NCI-H446 treated with DMSO at 0.1 percent for 48 hours (cell line): ENCODE results near the gene POMP.
"Not testable (repeated sequence)": the region's sequence is repeated elsewhere in the genome, so short reads cannot be mapped to it uniquely, and the experiment has no call there.

ENCODE experiments used
- DNase-seq: peaks from one replicate; lab custom pipeline; 2025; lab: John Stamatoyannopoulos, UW

Gene POMP

GRCh38 chr13:28637714-28638355, 21.1 kb upstream of the POMP start:
- DNase-seq: no peak

GRCh38 chr13:28638756-28639155, 20.2 kb upstream of the POMP start:
- no peak for DNase-seq

GRCh38 chr13:28640861-28641599, 17.9 kb upstream of the POMP start:
- no peak for DNase-seq

DNA sequence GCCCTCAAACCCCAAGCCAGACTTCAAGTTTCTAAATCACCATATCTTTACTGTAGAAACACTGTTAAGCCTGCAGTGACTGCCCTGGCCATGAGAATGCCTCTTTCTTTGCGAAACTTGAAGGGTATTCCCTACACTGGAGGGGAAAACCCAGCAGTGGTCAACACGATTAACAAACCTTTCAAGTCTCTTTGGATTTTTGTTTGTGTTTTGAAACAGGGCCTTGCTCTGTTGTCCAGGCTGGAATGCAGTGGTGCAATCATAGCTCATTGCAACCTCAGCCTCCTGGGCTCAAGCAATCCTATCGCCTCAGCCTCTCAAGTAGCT, 17.4 kb upstream of the POMP start:
- DNase-seq: no peak

DNA sequence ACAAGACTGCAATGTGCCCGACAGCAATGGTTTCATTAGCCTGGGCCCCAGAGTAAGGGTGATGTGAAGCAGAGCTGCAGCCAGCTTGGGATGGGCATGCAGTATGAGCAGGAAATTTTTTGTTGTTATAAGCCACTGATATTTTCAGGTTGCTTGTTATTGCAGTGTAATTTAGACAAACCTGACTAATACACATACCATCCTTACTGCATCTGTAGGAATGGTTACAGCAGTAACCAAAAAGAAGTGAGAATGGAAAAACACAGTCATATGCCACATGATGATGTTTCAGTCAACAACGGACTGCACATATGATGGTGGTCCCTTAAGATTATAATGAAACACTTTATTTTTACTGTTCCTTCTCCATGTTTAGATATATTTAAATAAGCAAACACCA, 8.6 kb upstream of the POMP start:
- DNase-seq: no peak

DNA sequence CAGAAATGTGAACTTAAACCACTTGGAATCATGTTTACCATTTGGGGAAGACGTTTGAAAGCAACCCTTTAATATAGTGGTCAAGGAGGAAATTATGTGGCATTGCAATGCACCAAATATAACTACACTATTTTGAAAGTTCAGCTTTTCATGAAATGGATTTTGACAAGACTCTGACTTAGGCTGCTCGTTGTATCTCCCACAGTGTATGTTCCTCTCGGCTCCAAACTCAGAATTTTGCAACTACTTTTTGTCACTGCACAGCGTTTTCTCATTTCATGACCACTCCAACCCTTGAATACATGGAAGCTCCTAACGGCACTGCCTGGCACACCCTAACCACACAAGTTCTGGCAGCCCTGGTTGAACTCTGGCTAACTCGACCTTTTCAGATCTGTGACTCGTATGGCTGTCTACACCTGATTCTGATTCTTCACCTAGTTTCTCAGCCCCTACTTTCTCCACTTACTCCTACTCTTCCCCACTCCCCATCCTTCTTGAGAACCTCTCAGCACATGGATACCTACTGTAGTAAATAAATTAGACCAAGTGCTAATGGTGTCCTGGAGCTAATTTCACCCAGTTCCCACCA, 7.0 kb upstream of the POMP start:
- DNase-seq: no peak

DNA sequence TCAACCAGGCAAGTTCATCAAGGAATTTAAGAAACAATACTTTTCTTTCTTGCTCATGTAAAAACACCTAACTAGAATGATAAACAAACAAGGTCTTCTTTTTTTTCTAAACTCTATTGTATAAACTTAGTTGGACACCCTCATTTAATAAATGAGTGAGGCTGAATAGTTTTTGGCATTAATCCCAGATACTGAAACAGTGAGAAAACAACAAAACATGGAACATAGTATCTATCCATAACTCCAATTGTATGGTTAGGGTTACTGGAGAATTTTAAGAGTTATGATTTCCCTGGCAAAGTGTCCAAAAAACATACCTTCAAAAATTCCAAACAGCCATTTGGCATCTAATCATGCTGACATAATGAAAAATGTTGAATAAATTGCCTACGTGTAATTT, 5.8 kb upstream of the POMP start:
- DNase-seq: no peak

DNA sequence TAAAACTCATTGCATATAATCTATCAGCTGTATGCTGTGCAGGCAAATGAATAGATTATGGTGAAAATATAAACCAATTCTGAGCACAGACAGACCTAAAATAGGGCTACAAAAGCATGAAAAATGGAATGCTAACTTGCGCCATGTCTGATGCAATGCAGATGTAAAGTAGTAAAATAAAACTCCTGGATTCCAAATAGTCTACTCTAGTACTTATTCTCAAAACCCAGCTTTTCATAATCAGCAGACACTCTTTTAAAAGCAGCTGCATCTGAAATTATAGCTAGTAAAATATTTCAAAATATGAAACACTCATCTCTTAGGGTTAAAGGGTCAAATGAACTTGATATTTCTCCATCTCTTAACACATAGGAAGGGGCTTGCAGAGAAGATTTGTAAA, 4.7 kb upstream of the POMP start:
- no peak for DNase-seq

DNA sequence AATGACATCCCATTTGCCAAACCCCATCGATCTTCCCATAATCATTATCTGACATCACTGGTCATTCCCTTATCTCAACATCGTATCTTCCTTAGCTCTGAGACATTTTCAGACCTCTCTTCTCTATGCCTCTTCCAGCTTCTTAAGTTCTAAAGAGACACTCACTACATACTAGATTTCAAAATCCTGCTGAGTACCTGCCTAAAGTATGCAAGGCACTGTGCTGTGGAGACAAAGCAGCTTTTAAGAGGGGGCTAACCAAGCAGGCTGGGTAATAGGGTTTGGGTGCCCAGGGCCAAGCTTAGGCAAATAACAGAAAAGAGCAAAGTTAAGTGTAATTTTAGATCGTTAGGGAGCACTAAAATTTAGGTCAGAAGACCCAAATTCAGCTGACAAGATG, 3.4 kb upstream of the POMP start:
- no peak for DNase-seq

- no peak for DNase-seq
Observed at GRCh38 chr13:28657784-28658538, 969 bp upstream of the POMP start.

GRCh38 chr13:28658539-28658795, 463 bp upstream of the POMP start:
- no peak for DNase-seq

- DNase-seq: no peak
Observed at GRCh38 chr13:28659621-28659970, 666 bp downstream of the POMP start.

DNA sequence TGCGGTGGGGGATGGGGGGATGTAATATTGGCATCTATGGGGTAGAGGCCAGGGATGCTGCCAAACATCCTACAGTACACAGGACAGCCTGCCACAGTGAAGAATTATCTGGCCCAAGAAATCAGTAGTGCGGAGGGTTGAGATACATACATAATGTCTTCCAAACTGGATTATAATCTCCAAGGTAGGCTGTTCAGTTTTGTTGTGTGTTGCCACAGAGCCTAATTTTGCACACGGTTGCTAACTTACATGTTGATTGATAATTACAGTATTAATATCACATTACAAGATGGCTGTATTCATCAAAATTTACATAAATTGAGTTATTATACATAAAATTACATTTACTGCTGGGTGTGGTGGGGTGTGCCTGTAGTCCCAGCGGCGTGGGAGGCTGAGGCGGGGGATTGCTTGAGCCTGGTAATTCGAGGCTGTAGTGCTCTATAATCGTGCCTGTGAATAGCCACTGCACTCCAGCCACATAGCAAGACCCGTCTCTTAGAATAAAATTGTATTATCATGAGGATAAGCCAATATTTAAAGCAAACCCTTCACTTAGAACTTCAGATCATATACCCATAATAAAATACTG, 8.1 kb downstream of the POMP start:
- DNase-seq: no peak

DNA sequence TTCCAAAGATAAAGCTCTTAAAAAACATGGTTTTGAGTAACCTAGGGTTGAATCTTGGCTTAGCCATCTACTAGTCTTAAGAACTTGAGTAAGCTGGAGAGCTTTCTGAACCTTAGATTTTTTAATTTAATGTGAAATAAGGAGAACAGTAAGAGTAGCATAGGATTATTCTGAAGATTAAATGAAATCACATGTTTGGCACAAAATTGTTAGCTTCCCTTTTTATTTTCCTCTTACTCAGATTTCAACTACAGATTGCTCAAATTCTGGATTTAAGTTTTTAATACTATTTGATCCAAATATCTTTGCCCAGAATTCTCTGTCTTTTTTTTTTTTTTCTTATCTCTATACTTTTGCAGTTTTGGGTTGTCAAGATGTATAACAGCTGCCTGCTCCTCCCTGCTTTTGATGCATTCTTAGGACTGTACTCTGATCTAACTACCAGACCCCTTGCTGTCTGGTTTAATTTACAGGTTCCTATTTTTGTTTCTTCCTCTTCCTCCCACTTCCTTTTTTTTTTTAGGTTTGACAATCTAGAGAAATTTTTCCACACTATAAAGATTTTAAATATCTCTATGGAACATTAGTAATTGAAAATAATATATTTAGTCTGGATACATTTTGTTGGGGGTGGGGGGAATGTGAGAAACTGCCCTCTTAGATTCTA, 12.3 kb downstream of the POMP start:
- DNase-seq: no peak

DNA sequence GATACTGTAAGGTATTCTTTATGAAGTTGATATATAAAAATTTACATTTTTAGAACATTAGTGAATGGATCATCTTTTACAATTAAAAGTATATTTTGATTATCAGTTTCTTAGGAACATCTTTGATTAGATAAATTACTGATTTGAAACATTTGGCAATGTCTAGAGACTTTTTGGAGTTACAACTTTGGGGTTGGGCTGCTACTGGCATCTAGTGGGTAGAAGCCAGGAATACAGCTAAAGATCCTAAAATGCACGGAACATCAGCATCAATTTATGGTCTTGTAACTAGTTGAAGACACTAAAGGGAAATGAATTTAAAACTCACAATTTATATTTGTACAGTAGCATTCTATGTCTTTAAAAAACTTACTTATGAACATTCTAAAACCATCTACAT, 19.9 kb downstream of the POMP start:
- DNase-seq: no peak

DNA sequence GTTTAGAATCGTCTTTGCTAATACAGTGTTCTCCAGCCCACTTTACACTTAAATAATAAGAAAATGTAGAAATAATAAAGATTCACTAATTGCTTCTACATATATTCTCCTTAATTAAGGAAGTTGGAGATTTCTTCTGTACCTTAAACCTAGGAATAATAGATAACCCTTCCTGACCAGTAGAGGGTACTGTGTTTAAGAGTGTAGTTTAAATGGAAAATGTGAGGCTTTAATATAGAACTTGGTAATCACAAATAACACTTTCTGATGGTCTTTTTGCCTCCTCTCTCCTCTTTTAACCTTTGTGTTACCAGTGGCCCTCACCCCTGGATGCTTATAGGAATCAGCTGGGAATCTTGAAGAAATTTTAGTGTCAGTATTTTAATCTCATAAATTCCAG, 20.7 kb downstream of the POMP start:
- no peak for DNase-seq

GRCh38 chr13:28680541-28680940, 21.6 kb downstream of the POMP start:
- no peak for DNase-seq

DNA sequence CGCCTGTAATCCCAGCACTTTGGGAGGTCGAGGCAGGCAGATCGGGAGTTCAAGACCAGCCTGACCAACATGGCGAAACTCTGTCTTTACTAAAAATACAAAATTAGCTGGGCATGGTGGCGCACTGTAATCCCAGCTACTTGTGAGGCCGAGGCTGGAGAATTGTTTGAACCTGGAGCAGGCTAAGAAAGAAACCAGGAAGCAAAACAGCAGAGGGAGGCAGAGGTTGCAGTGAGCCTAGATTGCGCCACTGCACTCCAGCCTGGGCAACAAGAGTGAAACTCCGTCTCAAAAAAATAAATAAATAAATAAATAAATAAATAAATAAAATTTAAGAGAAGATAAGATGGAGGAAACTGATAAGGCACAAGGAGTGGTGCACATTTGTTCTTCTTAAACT, 24.2 kb downstream of the POMP start:
- DNase-seq: not testable (repeated sequence)

GRCh38 chr13:28684257-28684656, 25.3 kb downstream of the POMP start:
- DNase-seq: no peak

GRCh38 chr13:28685114-28685513, 26.2 kb downstream of the POMP start:
- no peak for DNase-seq

GRCh38 chr13:28685892-28686291, 27.0 kb downstream of the POMP start:
- no peak for DNase-seq
